Transverse colon (tissue), 4 donors: ENCODE measurements around the gene TNS1.
"Not testable (repeated sequence)": the region's sequence is repeated elsewhere in the genome, so short reads cannot be mapped to it uniquely, and the experiment has no call there.

Source experiments
- CTCF ChIP-seq, 5 experiments: fragments of 200-600 bp in 3 of 5; fragments of 450-650 bp in 2 of 5; sonication (generic) in 3 of 5; IDR thresholded peaks; 1 replicate in 2 of 5; 2 replicates in 3 of 5; pipeline ENCODE4 v1.5.1; 2016 to 2017; ENCODE audit warnings: antibody characterized with exemption in 5 of 5, inconsistent platforms in 3 of 5, mild to moderate bottlenecking in 2 of 5, moderate library complexity in 1 of 5
- EP300 ChIP-seq: sonication (generic); formaldehyde crosslinking; IDR thresholded peaks from one replicate; pipeline ENCODE4 v1.6.1; 2017; ENCODE audit warnings: antibody characterized with exemption, low read depth
- POLR2A ChIP-seq: fragments of 450-650 bp; IDR thresholded peaks from one replicate; pipeline ENCODE4 v1.6.1; 2016; ENCODE audit warnings: antibody characterized with exemption, mild to moderate bottlenecking, moderate library complexity
- POLR2AphosphoS5 ChIP-seq, 3 donors: sonication (generic); formaldehyde crosslinking; IDR thresholded peaks; one replicate each; pipeline ENCODE4 v1.6.1; 2016; ENCODE audit warnings: antibody characterized with exemption in 3 of 3

- TF ChIP-seq CTCF (IDR thresholded peaks at IDR 0.05) = peak; percentile 56 to 67 (median 62)
- TF ChIP-seq POLR2A; POLR2AphosphoS5 (IDR thresholded peaks at IDR 0.05); EP300: not testable (repeated sequence)
Measured at GRCh38 chr2:218034497-218035213, 31.9 kb upstream of the TNS1 start.
